GM23248 (cell line): ENCODE results near the gene ARHGAP24. TPM values are rescaled to one million over a fixed set of nuclear protein-coding genes. Genes with fewer than 3 reads are reported as not detected.

Source experiments
- DNase-seq: peaks from one replicate; pipeline ENCODE4 v3.0.0-alpha.2; 2015
- H2AFZ ChIP-seq: fragments of 200-600 bp; sonication (generic); 2 replicates; pipeline ENCODE4 v1.6.1; 2016; ENCODE audit warnings: antibody characterized with exemption
- H3F3A ChIP-seq: fragments of 200-600 bp; sonication (generic); 2 replicates; pipeline ENCODE4 v1.6.1; 2016; ENCODE audit warnings: mild to moderate bottlenecking, antibody characterized with exemption, mixed run types; ENCODE audit not compliant: insufficient read depth
- H3K27ac ChIP-seq: fragments of 200-600 bp; sonication (generic); 2 replicates; pipeline ENCODE4 v1.5.1; 2016; ENCODE audit warnings: mild to moderate bottlenecking
- H3K27me3 ChIP-seq: fragments of 200-600 bp; sonication (generic); replicated peaks from 2 replicates; pipeline ENCODE4 v1.6.1; 2016; ENCODE audit warnings: mild to moderate bottlenecking; ENCODE audit not compliant: insufficient read depth
- H3K36me3 ChIP-seq: fragments of 200-600 bp; sonication (generic); 2 replicates; pipeline ENCODE4 v1.6.1; 2016; ENCODE audit warnings: low read depth, mild to moderate bottlenecking
- H3K4me1 ChIP-seq: fragments of 200-600 bp; sonication (generic); 2 replicates; pipeline ENCODE4 v1.6.1; 2016; ENCODE audit warnings: mild to moderate bottlenecking; ENCODE audit not compliant: insufficient read depth
- H3K4me2 ChIP-seq: fragments of 200-600 bp; sonication (generic); one replicate; pipeline ENCODE4 v1.6.1; 2016; ENCODE audit warnings: mild to moderate bottlenecking; ENCODE audit not compliant: unreplicated experiment
- H3K4me3 ChIP-seq: fragments of 200-600 bp; sonication (generic); 2 replicates; pipeline ENCODE4 v1.5.1; 2016; ENCODE audit warnings: mild to moderate bottlenecking
- H3K79me2 ChIP-seq: fragments of 200-600 bp; sonication (generic); 2 replicates; pipeline ENCODE4 v1.6.1; 2016; ENCODE audit warnings: mild to moderate bottlenecking; ENCODE audit not compliant: insufficient read depth
- H3K9ac ChIP-seq: fragments of 200-600 bp; sonication (generic); 2 replicates; pipeline ENCODE4 v1.6.1; 2016; ENCODE audit warnings: mild to moderate bottlenecking
- H3K9me2 ChIP-seq: fragments of 200-600 bp; sonication (generic); 2 replicates; pipeline ENCODE4 v1.6.1; 2016; ENCODE audit warnings: mixed run types, mild to moderate bottlenecking, moderate library complexity; ENCODE audit not compliant: insufficient read depth
- H3K9me3 ChIP-seq: fragments of 200-600 bp; sonication (generic); one replicate; pipeline ENCODE4 v1.6.1; 2017; ENCODE audit warnings: low read depth
- H4K20me1 ChIP-seq: fragments of 200-600 bp; sonication (generic); 2 replicates; pipeline ENCODE4 v1.6.0; 2016; ENCODE audit not compliant: insufficient read depth
- EZH2 ChIP-seq: fragments of 200-600 bp; sonication (generic); IDR thresholded peaks from 2 replicates; pipeline ENCODE4 v1.6.1; 2018; ENCODE audit warnings: antibody characterized with exemption, mild to moderate bottlenecking; ENCODE audit not compliant: insufficient read depth, poor library complexity, severe bottlenecking
- EZH2phosphoT487 ChIP-seq: fragments of 200-600 bp; sonication (generic); IDR thresholded peaks from 2 replicates; pipeline ENCODE4 v1.6.1; 2018; ENCODE audit warnings: antibody characterized with exemption, moderate library complexity, mild to moderate bottlenecking, low read depth; ENCODE audit not compliant: insufficient read depth
- WGBS, 2 experiments: methylation state at CpG; one replicate each; pipeline ENCODE4 v1.1.6; 2015 to 2017; ENCODE audit warnings: low lambda C conversion rate in 2 of 2, low coverage in 1 of 2; ENCODE audit errors: missing lambda C conversion rate in 2 of 2; 5-methylcytosine and 5-hydroxymethylcytosine counted together
- in situ Hi-C: fragments of 300-500 bp; cut with MboI; formaldehyde crosslinking; loops from 2 replicates; pipeline ENCODE4 v1.15.0; 2020
- polyA plus RNA-seq: library from polyadenylated mRNA; unstranded; fragments of >200 nt; fragmentation: Nextera tagmentation; extraction: Ambion mirVana; gene quantifications from 2 replicates; pipeline ENCODE4 v1.2.1, GENCODE V29; 2016
- total RNA-seq: library from RNA; depleted of rRNA; stranded (reverse); fragments of >200 nt; shearing (Covaris generic); gene quantifications from 2 replicates; pipeline ENCODE4 v1.2.3, GENCODE V29; 2014

The ARHGAP24 gene
- total and polyA plus RNA-seq, 2 experiments from 2014 or later: 24.1 to 31.6 TPM

DNA sequence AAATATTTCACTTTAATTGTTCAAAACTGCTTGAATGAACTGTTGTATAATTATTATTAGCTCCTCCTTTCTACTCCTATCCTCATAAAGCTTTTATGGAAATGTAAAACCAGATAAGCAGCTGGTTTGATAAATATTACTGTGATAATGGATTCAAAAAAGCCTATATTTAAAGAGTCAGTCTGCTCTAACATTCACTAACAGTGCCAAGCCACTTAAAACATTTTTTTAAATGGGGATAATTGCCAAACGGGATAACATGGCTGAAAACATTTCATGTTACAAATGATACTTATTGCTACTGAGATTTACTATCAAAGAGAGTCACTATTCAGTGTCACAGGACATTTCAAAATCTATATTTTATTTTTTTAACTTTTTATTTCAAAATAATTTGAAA is 17.4 kb downstream of the ARHGAP24 start:
- no peaks in the 10 kb centered on the region for H3K36me3 ChIP-seq
- no peak for DNase-seq
- H2AFZ ChIP-seq: no peak overlapping the region
- H4K20me1 ChIP-seq: no peaks in the 10 kb centered on the region
- H3K9me2 ChIP-seq: no peaks in the 10 kb centered on the region
- in situ Hi-C loops: loop anchor here (25.0 kb wide), 1 partner anchor 245 kb away; no protein-coding TSS in a partner anchor
- H3F3A ChIP-seq: peaks cover 20% of the 10 kb centered on the region
- TF ChIP-seq EZH2phosphoT487 (no peak), EZH2 (no peak)
- no peaks in the 10 kb centered on the region for H3K27me3 ChIP-seq
- H3K4me3 ChIP-seq: no peak overlapping the region
- H3K4me1 ChIP-seq: peaks cover 31% of the 10 kb centered on the region
- H3K27ac ChIP-seq: no peak overlapping the region
- peaks cover 41% of the 10 kb centered on the region for H3K79me2 ChIP-seq
- no peak overlapping the region for H3K4me2 ChIP-seq
- WGBS, 2 experiments: 94 to 100% methylated on average over 1 of the region's 1 CpG
- H3K9me3 ChIP-seq: no peaks in the 10 kb centered on the region
- no peak overlapping the region for H3K9ac ChIP-seq

DNA sequence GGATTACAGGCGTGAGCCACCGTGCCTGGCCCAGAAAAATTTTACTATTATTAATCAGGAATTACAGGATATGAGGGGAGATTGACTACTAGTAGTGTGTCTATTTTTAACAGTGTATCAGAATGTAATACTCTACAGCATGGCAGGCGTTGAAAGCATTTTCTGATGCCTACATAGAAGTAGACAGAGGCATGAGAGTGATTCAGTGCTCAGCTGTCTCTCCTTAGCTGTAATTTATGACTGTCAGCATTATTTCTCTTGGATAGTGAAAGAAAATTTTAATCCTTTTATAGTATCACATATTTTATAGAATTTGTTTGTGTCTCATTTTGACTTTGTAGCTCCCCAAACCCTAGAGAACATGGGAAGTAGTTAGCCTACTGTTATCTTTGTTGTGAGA is 20.7 kb downstream of the ARHGAP24 start:
- H3K36me3 ChIP-seq: no peaks in the 10 kb centered on the region
- peak overlapping the region; percentile 55 for H2AFZ ChIP-seq
- H3K4me2 ChIP-seq: peak overlapping the region; percentile 75
- peak overlapping the region; percentile 54 for H3K4me3 ChIP-seq
- peak overlapping the region; percentile 40 for H3K9ac ChIP-seq
- peaks cover 51% of the 10 kb centered on the region for H3K4me1 ChIP-seq
- H3K79me2 ChIP-seq: peaks cover 40% of the 10 kb centered on the region
- H3K9me2 ChIP-seq: no peaks in the 10 kb centered on the region
- no peaks in the 10 kb centered on the region for H3K9me3 ChIP-seq
- WGBS, 2 experiments: 61 to 63% methylated on average over 3 of the region's 3 CpGs
- H3K27me3 ChIP-seq: no peaks in the 10 kb centered on the region
- no peaks in the 10 kb centered on the region for H4K20me1 ChIP-seq
- TF ChIP-seq EZH2phosphoT487 (no peak), EZH2 (no peak)
- peaks cover 46% of the 10 kb centered on the region for H3F3A ChIP-seq
- H3K27ac ChIP-seq: peak overlapping the region; percentile 78
- in situ Hi-C loops: loop anchor here (25.0 kb wide), 1 partner anchor 242 kb away; no protein-coding TSS in a partner anchor
- DNase-seq: peak; percentile 33

DNA sequence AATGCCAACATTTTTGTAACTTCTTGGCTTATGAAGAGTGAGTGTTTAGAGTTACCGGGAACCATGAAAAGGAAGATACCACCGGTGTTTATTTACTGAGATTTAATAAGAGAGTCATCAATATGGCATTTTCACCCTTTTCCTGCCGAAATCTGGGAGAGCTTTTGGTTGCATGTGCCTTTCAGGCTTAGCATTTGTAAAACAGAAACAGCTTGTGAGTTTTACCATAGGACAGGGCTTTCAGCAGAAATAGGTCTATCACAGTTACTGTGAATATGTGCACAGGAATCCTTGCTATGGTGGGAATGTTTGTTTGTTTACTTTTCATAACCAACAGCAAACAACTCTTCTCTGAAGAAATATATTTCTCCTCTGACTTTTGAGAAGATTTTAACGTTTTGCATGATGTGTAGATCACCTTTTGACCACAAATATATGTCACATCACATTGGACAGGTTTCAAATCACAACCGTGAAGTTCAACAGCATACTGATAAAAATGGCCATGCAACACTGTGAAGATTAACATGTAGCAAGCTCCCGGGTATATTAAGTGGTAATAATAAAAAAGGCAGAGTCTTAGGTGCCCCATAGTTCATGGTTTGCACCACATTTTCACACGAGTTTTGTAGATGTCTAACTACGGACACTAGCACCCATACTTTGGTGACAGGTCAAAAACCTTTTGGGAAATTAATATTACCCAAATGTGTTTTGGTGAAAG is 21.3 kb downstream of the ARHGAP24 start:
- Histone ChIP-seq H3K27me3 (no peaks in the 10 kb centered on the region), H3F3A (peaks cover 46% of the 10 kb centered on the region), H3K9me3 (no peaks in the 10 kb centered on the region), H3K4me2 (peak overlapping the region; percentile 75), H3K9me2 (no peaks in the 10 kb centered on the region), H3K79me2 (peaks cover 40% of the 10 kb centered on the region), H3K4me1 (peaks cover 54% of the 10 kb centered on the region), H3K36me3 (no peaks in the 10 kb centered on the region), H3K4me3 (peak overlapping the region; percentile 54), H3K9ac (peak overlapping the region; percentile 40), H3K27ac (peak overlapping the region; percentile 78), H2AFZ (peak overlapping the region; percentile 55), H4K20me1 (no peaks in the 10 kb centered on the region)
- peak; percentile 59 for DNase-seq
- 5 to 9% methylated on average over 8 of the region's 8 CpGs for WGBS, 2 experiments
- no peak for TF ChIP-seq EZH2phosphoT487
- TF ChIP-seq EZH2: no peak
- in situ Hi-C loops: loop anchor here (25.0 kb wide), 1 partner anchor 241 kb away; no protein-coding TSS in a partner anchor

GRCh38 chr4:85496933-85497332 is 22.0 kb downstream of the ARHGAP24 start:
- Histone ChIP-seq H4K20me1 (no peaks in the 10 kb centered on the region), H3F3A (peaks cover 46% of the 10 kb centered on the region), H3K27me3 (no peaks in the 10 kb centered on the region), H2AFZ (0 out of 2 replicates have a peak overlapping the region, but pooled peaks have one; percentile 55), H3K4me3 (peak overlapping the region; percentile 54), H3K9ac (peak overlapping the region; percentile 41; the same call in 1 of the 2 replicates), H3K4me1 (peaks cover 54% of the 10 kb centered on the region), H3K27ac (peak overlapping the region; percentile 78), H3K79me2 (peaks cover 34% of the 10 kb centered on the region), H3K9me3 (no peaks in the 10 kb centered on the region), H3K4me2 (peak overlapping the region; percentile 75), H3K36me3 (no peaks in the 10 kb centered on the region), H3K9me2 (no peaks in the 10 kb centered on the region)
- in situ Hi-C loops: loop anchor here (25.0 kb wide), 1 partner anchor 240 kb away; no protein-coding TSS in a partner anchor
- peak; percentile 91 for DNase-seq
- 0 to 1% methylated on average over 4 of the region's 4 CpGs for WGBS, 2 experiments
- TF ChIP-seq EZH2 (no peak), EZH2phosphoT487 (no peak)
